GM10248 (cell line): ENCODE measurements around the gene NOB1.
A peak's percentile ranks its signal among the peaks of the same experiment; 100 is the strongest.
"Not testable (repeated sequence)": the region's sequence is repeated elsewhere in the genome, so short reads cannot be mapped to it uniquely, and the experiment has no call there.

ENCODE experiments used
- CTCF ChIA-PET: fragments of 300-600 bp; sonication (Branson Sonifier 250); formaldehyde crosslinking; extraction: SDS; loops from one replicate; lab custom pipeline; 2021; ENCODE audit warnings: antibody characterized with exemption; lab: Yijun Ruan, JAX
- POLR2A ChIA-PET: fragments of 350-650 bp; sonication (Branson Sonifier 250); formaldehyde crosslinking; extraction: SDS; loops from one replicate; lab custom pipeline; 2020; ENCODE audit warnings: antibody characterized with exemption; lab: Yijun Ruan, JAX
- DNase-seq: peaks from one replicate; pipeline ENCODE4 v3.0.0; 2012; ENCODE audit errors: extremely low spot score
- CTCF ChIP-seq: IDR thresholded peaks from 2 replicates; pipeline ENCODE4 v1.5.1; 2012; ENCODE audit warnings: mild to moderate bottlenecking, low read depth; ENCODE audit errors: extremely low read depth, missing control alignments, control extremely low read depth

The NOB1 gene

GRCh38 chr16:69732101-69732500 is 22.6 kb downstream of the NOB1 start:
- ChIA-PET CTCF (interaction anchor here (1.3 kb wide), 1 partner anchor 9 kb away, joined by 3 read pairs; no protein-coding TSS in a partner anchor), POLR2A (no interaction called here)
- no peak for DNase-seq
- no peak for TF ChIP-seq CTCF

GRCh38 chr16:69731280-69731679 is 23.4 kb downstream of the NOB1 start:
- CTCF ChIA-PET = interaction anchor here (7.9 kb wide), 1 partner anchor 23 kb away, joined by 46 read pairs; the partner anchor contains the start of gene NOB1
- POLR2A ChIA-PET, DNase-seq: not testable (repeated sequence)

GRCh38 chr16:69729030-69729429 is 25.7 kb downstream of the NOB1 start:
- ChIA-PET CTCF (interaction anchor here (1.1 to 7.9 kb wide), 5 partner anchors 10 to 25 kb away, joined by 3 to 49 read pairs (median 5); partner anchors contain the start of gene NOB1), POLR2A (interaction anchor here (0.6 kb wide), 1 partner anchor 147 kb away, joined by 3 read pairs; no protein-coding TSS in a partner anchor)
- not testable (repeated sequence) for DNase-seq

GRCh38 chr16:69727916-69728270 is 26.8 kb downstream of the NOB1 start:
- ChIA-PET POLR2A (interaction anchor here (0.7 to 0.8 kb wide), 2 partner anchors 27 to 39 kb away, joined by 3 read pairs; partner anchors contain the start of gene NOB1), CTCF (interaction anchor here (1.4 to 7.9 kb wide), 3 partner anchors 11 to 26 kb away, joined by 3 to 49 read pairs (median 46); partner anchors contain the start of gene NOB1)
- DNase-seq = peak; percentile 3

GRCh38 chr16:69726313-69727060 is 28.2 kb downstream of the NOB1 start, which contains the start of gene NQO1:
Gene NQO1 (minus strand): TSS chr16:69726560. CDS start chr16:69726439, 121 bp downstream.
- POLR2A ChIA-PET = interaction anchor here (0.5 to 0.6 kb wide), 2 partner anchors 153 to 336 kb away, joined by 4 to 5 read pairs; no protein-coding TSS in a partner anchor
- no peak for TF ChIP-seq CTCF
- CTCF ChIA-PET = interaction anchor here (0.8 to 7.9 kb wide), 4 partner anchors 14 to 330 kb away, joined by 3 to 49 read pairs (median 24); partner anchors contain the start of gene NOB1
- DNase-seq = peak; percentile 97

More at GRCh38 chr16:69727916-69728270, 26.8 kb downstream of the NOB1 start:
- no peak for TF ChIP-seq CTCF

GRCh38 chr16:69725480-69726312 is 29.0 kb downstream of the NOB1 start:
- CTCF ChIA-PET = interaction anchor here (0.8 to 7.9 kb wide), 4 partner anchors 15 to 329 kb away, joined by 3 to 49 read pairs (median 24); partner anchors contain the start of gene NOB1
- POLR2A ChIA-PET = no interaction called here
- DNase-seq = no peak
- no peak for TF ChIP-seq CTCF

- ChIA-PET CTCF (interaction anchor here (0.8 to 7.9 kb wide), 4 partner anchors 15 to 29 kb away, joined by 3 to 49 read pairs (median 24); partner anchors contain the start of gene NOB1), POLR2A (no interaction called here)
- DNase-seq = peak; percentile 4
- TF ChIP-seq CTCF = no peak
Measured at GRCh38 chr16:69724981-69725479, 29.7 kb downstream of the NOB1 start.
